Breast epithelium (tissue), 3 donors: Measurements from ENCODE around the gene TMEM242.

Experiments
- CTCF ChIP-seq, 3 donors: fragments of 450-650 bp; IDR thresholded peaks; one replicate each; pipeline ENCODE4 v1.5.1; 2016 to 2017; ENCODE audit warnings: antibody characterized with exemption in 3 of 3, mild to moderate bottlenecking in 3 of 3, moderate library complexity in 3 of 3
- POLR2A ChIP-seq: fragments of 450-650 bp; IDR thresholded peaks from one replicate; pipeline ENCODE4 v1.6.1; 2016; ENCODE audit warnings: antibody characterized with exemption, mild to moderate bottlenecking, moderate library complexity
- POLR2AphosphoS5 ChIP-seq, 3 donors: sonication (generic); formaldehyde crosslinking; IDR thresholded peaks; one replicate each; pipeline ENCODE4 v1.6.1; 2017; ENCODE audit warnings: antibody characterized with exemption in 3 of 3

- no peak for TF ChIP-seq CTCF (IDR thresholded peaks at IDR 0.05)
- no peak for TF ChIP-seq POLR2A
- TF ChIP-seq POLR2AphosphoS5 (IDR thresholded peaks at IDR 0.05): no peak
Measured at GRCh38 chr6:157287247-157287850, 36.0 kb downstream of the TMEM242 start.
